22Rv1 (cell line): ENCODE data around the gene SPSB1.

Source experiments
- ZFX ChIP-seq: fragments of 450-650 bp; IDR thresholded peaks from 2 replicates; pipeline ENCODE4 v1.6.1; 2017; ENCODE audit warnings: antibody characterized with exemption, borderline replicate concordance
- TF ChIP-seq, protein P1 (sequence below): fragments of 450-650 bp; IDR thresholded peaks from 2 replicates; pipeline ENCODE4 v1.5.1; 2017; ENCODE audit warnings: mild to moderate bottlenecking

DNA sequence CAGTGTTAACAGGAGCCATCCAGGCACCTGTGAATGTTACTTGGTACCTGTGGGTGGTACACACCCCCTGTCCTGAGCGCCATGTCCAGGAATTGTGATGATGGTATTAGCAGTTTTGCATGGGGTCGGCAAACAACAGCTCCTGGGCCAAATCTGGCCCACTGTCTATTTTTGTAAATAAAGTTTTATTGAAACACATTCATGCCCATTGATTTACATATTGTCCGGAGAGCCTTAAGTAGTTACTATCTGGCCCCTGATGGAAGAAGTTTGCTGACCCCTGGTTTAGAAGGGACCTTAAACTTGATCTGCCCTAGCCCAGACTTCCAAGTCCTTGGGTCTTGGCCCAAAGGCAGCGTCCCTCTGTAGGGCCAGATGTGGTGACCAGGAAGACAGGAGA is 58.3 kb downstream of the SPSB1 start:
- TF ChIP-seq, protein P1, sequence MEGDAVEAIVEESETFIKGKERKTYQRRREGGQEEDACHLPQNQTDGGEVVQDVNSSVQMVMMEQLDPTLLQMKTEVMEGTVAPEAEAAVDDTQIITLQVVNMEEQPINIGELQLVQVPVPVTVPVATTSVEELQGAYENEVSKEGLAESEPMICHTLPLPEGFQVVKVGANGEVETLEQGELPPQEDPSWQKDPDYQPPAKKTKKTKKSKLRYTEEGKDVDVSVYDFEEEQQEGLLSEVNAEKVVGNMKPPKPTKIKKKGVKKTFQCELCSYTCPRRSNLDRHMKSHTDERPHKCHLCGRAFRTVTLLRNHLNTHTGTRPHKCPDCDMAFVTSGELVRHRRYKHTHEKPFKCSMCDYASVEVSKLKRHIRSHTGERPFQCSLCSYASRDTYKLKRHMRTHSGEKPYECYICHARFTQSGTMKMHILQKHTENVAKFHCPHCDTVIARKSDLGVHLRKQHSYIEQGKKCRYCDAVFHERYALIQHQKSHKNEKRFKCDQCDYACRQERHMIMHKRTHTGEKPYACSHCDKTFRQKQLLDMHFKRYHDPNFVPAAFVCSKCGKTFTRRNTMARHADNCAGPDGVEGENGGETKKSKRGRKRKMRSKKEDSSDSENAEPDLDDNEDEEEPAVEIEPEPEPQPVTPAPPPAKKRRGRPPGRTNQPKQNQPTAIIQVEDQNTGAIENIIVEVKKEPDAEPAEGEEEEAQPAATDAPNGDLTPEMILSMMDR: no peak
- no peak for TF ChIP-seq ZFX
